Amniotic epithelial cell (primary cell): ENCODE measurements around the gene FILIP1.
"Not testable (repeated sequence)": the region's sequence is repeated elsewhere in the genome, so short reads cannot be mapped to it uniquely, and the experiment has no call there.

Experiments
- DNase-seq: peaks from one replicate; pipeline ENCODE4 v3.0.0-alpha.2; 2010; ENCODE audit warnings: low read depth

FILIP1 gene

GRCh38 chr6:75458895-75459294 is 34.7 kb downstream of the FILIP1 start:
- DNase-seq = peak; percentile 75

GRCh38 chr6:75450903-75451302 is 42.7 kb downstream of the FILIP1 start:
- DNase-seq = no peak

- peak; percentile 67 for DNase-seq
Measured at GRCh38 chr6:75449630-75450206, 43.9 kb downstream of the FILIP1 start.

DNA sequence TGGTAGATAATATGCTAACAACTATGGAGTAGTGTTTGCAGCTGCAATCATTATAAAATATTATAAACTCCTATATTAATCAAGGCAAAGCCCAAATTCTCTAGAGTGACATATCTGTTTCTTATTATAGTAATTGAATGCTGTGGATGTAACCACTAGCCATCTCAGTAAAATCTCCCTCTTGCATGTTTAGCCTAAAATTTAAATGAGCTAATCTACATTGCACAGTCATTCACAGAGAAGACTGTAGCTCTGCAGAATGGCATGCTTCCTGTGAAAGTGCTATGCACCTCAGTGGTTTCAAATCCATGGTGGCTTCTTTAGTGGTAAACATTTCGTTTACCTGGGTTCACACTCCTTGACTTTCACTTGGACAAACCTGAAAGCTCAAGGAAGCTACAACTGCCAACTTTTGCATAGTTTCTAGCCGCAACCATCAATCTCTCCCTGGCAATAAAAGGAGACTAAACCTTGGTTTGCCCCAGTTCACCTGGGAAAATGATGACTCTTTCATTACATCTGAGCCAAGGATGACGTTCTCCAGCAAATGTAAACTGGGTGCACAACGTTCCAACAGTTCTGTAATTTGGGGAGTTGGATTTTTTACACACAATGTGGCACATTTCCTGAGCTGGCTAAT is 47.2 kb downstream of the FILIP1 start:
- no peak for DNase-seq

DNA sequence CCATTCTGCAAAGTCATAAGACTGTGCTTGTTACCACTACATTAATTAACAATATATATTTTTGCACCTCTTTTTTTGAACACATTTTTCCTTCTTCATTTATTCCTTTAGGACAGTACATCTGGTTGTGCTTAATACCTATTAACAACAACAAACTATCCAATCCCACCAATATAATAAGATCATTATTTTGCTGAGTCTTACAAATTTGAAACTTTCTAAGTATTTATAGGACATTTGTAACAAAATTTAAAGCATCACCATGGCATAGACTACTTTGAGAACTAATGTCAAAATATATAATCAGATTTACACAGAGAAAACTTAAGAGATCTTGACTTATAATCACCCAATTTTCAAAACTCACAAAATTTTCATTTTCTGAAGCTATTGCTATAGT is 47.9 kb downstream of the FILIP1 start:
- no peak for DNase-seq

GRCh38 chr6:75444899-75445298 is 48.7 kb downstream of the FILIP1 start:
- DNase-seq = no peak

DNA sequence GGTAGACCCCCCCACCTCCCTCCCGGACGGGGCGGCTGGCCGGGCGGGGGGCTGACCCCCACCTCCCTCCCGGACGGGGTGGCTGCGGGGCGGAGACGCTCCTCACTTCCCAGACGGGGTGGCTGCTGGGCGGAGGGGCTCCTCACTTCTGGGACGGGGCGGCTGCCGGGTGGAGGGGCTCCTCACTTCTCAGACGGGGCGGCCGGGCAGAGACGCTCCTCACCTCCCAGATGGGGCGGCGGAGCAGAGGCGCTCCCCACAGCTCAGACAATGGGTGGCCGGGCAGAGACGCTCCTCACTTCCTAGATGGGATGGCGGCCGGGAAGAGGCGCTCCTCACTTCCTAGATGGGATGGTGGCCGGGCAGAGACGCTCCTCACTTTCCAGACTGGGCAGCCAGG is 51.7 kb downstream of the FILIP1 start:
- not testable (repeated sequence) for DNase-seq

- not testable (repeated sequence) for DNase-seq
Measured at GRCh38 chr6:75441479-75441878, 52.1 kb downstream of the FILIP1 start.

- peak; percentile 42 for DNase-seq
Measured at GRCh38 chr6:75438442-75439116, 55.0 kb downstream of the FILIP1 start.

DNA sequence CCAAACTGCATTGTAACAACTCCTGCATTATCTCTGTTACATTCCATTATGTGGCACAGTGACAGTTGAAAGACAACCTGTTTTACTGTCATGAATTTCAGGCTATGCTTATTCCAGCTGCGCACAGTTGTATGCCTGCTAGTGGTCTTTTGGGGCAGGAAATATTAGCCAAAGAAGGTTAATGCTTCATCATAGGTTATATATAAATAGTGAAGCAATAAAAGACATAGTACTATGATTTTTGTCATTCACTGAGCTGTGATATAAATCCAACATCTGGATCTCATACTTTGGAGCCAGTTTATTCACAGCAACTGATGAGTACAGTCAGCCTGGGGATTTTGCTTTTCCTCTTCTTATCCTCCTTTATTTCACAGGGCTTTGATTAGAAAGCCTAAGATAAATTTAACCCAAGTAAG is 55.6 kb downstream of the FILIP1 start:
- no peak for DNase-seq

GRCh38 chr6:75437421-75437891 is 56.1 kb downstream of the FILIP1 start:
- peak; percentile 80 for DNase-seq

DNA sequence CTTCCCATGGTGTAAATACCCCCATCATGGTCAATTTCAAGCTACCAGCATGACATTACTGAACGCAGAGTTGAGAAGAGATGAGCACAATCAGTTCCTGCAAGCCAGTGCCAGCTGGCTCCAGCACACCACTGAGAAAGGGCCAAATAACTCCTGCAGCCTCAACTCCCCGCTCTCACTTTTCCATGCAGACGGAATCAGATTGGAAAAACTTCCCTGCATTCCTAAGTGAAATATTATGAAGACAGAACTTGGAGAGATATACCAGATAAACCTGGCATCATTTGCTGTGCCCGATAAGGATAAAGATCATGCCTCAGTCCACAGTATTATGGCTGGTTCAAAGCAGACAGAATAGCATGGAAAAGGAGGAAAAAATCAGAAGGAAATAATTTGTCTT is 56.7 kb downstream of the FILIP1 start:
- DNase-seq = no peak

GRCh38 chr6:75432809-75433208 is 60.8 kb downstream of the FILIP1 start:
- DNase-seq = not testable (repeated sequence)

GRCh38 chr6:75431379-75431778 is 62.2 kb downstream of the FILIP1 start:
- peak; percentile 37 for DNase-seq

GRCh38 chr6:75430631-75431325 is 62.8 kb downstream of the FILIP1 start:
- DNase-seq = no peak

DNA sequence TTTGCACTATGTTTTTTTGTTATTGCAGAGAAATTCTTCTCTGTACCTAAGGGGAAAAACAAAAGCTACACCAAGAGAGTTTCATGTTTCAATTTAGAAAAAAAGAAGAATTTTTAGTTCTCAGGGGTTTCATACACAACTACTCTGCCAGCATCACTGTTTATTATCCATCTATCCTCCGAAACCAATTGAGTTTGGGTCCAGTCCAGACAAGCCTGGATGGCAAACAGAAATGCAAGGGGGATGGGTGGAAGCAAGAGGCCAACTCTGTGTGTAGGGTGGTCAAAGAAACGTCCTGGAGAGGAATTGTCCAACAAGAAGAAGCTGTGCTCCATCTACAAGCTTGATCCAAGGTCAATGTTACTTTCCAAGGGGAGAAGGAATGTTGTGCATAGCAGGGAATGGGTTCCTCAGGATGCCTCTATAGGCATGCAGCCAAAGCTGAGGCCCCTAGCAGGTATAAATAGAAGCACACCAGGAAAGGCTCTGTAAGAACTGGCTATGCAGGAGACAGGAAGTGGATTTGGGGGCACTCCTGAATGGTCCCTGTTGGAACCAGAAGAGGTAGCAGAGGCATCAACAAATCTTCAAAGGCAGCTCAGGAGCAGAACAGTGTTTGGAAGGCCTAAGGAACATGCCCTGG is 64.4 kb downstream of the FILIP1 start:
- no peak for DNase-seq

- DNase-seq = no peak
Measured at GRCh38 chr6:75428204-75428603, 65.4 kb downstream of the FILIP1 start.

GRCh38 chr6:75427329-75427728 is 66.3 kb downstream of the FILIP1 start:
- DNase-seq = no peak

DNA sequence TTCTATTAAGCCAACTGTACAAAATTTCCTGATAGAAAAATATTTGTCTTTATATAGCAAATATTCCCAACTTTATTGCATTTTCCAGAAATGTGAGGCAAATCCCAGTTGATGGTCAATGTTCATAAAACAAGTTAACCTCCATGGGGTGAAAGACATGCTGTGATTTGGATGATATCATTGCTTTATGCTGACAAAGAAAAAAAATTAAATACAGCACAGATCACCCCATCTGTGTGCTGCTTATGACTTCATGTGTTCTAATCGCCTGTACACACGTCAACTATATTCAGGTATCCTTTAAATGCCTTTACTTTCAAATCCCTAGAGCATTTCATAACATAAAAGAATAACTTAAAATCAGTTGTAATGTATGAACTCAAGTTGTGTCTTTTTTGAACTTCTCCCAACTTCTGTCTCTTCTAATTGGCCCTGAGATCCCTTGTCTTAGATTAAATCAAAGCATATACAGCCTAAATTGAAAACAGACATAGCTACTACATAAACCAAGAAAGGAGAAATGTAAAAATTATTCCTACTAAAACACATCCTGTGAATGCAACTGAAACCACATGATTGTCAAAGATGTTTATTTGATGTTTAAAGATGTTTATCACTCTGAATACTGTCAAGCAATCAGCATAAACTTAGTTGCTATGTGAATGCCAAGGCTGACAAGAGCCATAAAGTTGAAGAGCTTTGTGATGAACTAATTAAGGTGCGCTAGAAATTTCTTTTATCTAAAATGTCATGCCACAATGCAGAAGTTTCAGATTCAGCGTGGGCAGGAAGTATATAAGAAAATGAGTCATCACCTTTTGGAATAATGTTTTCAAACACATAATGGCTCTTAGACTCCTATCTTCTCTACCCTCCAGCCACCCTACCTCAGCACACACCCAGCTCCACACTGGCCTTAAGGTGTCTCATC is 68.7 kb downstream of the FILIP1 start:
- no peak for DNase-seq

- DNase-seq = no peak
Measured at GRCh38 chr6:75423386-75423785, 70.2 kb downstream of the FILIP1 start.

DNA sequence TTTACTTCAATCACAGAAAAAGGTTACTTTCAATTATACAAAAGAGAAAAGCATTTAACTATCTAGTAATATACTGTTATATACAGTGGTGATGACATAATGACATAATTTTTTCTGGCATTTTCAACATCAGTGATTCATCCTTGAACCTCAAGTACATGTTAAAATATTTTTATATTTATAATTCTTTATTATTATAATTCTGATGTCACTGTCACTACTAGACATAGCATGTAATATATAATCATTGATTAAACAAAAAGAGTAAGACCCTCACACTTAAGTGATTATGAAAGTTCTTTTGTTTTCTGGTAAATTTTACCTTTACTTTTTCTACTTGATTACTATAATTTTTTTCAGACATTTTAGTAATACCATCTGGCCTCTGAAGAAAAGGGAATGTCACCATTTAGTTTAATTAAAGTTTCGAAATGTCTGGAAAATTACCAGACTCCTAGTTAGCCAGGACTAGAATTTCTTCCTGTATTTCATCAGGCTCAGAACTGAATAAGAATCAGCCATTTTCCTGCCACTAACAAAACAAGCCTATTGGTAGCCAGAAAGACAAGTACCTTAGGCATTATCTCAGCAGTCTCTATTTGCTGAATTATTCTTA is 71.5 kb downstream of the FILIP1 start:
- DNase-seq = no peak
